HCT116 (cell line): ENCODE data around the gene DIPK1A. TPM values are rescaled to one million over a fixed set of nuclear protein-coding genes. Genes with fewer than 3 reads are reported as not detected.
A peak's percentile ranks its signal among the peaks of the same experiment; 100 is the strongest.

Experiments
- ATAC-seq: fragments of 200-7000 bp; cut with Tn5 transposase; 2 replicates; pipeline ENCODE4 v1.9.1; 2020; ENCODE audit warnings: mild to moderate bottlenecking, moderate library complexity
- BruUV-seq: library from RNA; stranded (reverse); fragments of 400-500 nt; replicated peaks from 2 replicates; lab custom pipeline; 2021; lab: Mats Ljungman, UMichigan
- CTCF ChIA-PET: fragments of 300-600 bp; sonication (Branson Sonifier 250); formaldehyde crosslinking; loops from one replicate; lab custom pipeline; 2021; ENCODE audit warnings: antibody characterized with exemption; lab: Charles Lee
- POLR2A ChIA-PET: fragments of 300-600, 350-600 bp; sonication (Branson Sonifier 250); formaldehyde crosslinking; loops from one replicate; lab custom pipeline; 2021; ENCODE audit warnings: antibody characterized with exemption; lab: Charles Lee
- RAD21 ChIA-PET, 2 experiments: fragments of 300-600 bp; sonication (Branson Sonifier 250); formaldehyde crosslinking; loops; one replicate each; lab custom pipeline; 2023; ENCODE audit warnings: low total read pairs in 2 of 2; ENCODE audit not compliant: uncharacterized antibody in 2 of 2, unreplicated experiment in 2 of 2, low non-redundant PET in 1 of 2; lab: Charles Lee
- DNase-seq: peaks from one replicate; pipeline ENCODE4 v3.0.0-alpha.2; 2010; ENCODE audit warnings: low read depth, low spot score
- H2AFZ ChIP-seq: fragments of 200-600 bp; shearing (Covaris generic), sonication (generic); 2 replicates; pipeline ENCODE4 v1.6.1; 2017; ENCODE audit warnings: low read depth, mixed run types, mixed read lengths, antibody characterized with exemption, low read length; ENCODE audit not compliant: poor library complexity, severe bottlenecking
- H3K27ac ChIP-seq: 2 replicates; pipeline ENCODE4 v1.5.1; 2012; ENCODE audit warnings: low read depth, low read length
- H3K27me3 ChIP-seq: fragments of 200-600 bp; sonication (generic); 2 replicates; pipeline ENCODE4 v1.6.1; 2016; ENCODE audit warnings: mixed run types, low read length, mixed read lengths; ENCODE audit not compliant: insufficient read depth
- H3K36me3 ChIP-seq, 2 experiments: fragments of 200-500 bp in 1 of 2; fragments of 200-600 bp in 1 of 2; sonication (Bioruptor generic) in 1 of 2; sonication (generic) in 1 of 2; 2 replicates each; pipeline versions ENCODE4 v1.5.1 to v1.6.1; 2014 to 2016; ENCODE audit warnings: low read length in 2 of 2, inconsistent platforms in 1 of 2, mixed read lengths in 1 of 2, mixed run types in 1 of 2; ENCODE audit not compliant: insufficient read depth in 2 of 2, control insufficient read depth in 1 of 2
- H3K4me1 ChIP-seq, 2 experiments: fragments of 200-600 bp in 1 of 2; sonication (generic) in 1 of 2; 2 replicates each; pipeline versions ENCODE4 v1.5.1 to v1.6.1; 2012 to 2017; ENCODE audit warnings: low read length in 2 of 2, inconsistent platforms in 1 of 2, mild to moderate bottlenecking in 1 of 2, mixed read lengths in 1 of 2, mixed run types in 1 of 2, moderate library complexity in 1 of 2; ENCODE audit not compliant: insufficient read depth in 2 of 2, control insufficient read depth in 1 of 2
- H3K4me2 ChIP-seq: fragments of 200-600 bp; sonication (generic); 2 replicates; pipeline ENCODE4 v1.6.1; 2017; ENCODE audit warnings: mixed run types, low read length, mixed read lengths
- H3K4me3 ChIP-seq, 2 experiments: fragments of 200-600 bp in 1 of 2; sonication (generic) in 1 of 2; replicated peaks in 1 of 2; 2 replicates each; pipeline ENCODE4 v1.5.1; 2011 to 2016; ENCODE audit warnings: low read length in 2 of 2, control low read depth in 1 of 2, low read depth in 1 of 2, mild to moderate bottlenecking in 1 of 2, mixed read lengths in 1 of 2, mixed run types in 1 of 2
- H3K79me2 ChIP-seq: fragments of 200-600 bp; sonication (generic); 2 replicates; pipeline ENCODE4 v1.6.1; 2017; ENCODE audit warnings: mild to moderate bottlenecking, mixed run types, low read length, moderate library complexity, mixed read lengths; ENCODE audit not compliant: insufficient read depth
- H3K9ac ChIP-seq: fragments of 200-600 bp; sonication (generic); 2 replicates; pipeline ENCODE4 v1.6.1; 2016; ENCODE audit warnings: low read length, mixed read lengths
- H3K9me2 ChIP-seq: fragments of 200-600 bp; sonication (generic), shearing (Covaris generic); 2 replicates; pipeline ENCODE4 v1.6.1; 2017; ENCODE audit warnings: mixed run types, mild to moderate bottlenecking, moderate library complexity; ENCODE audit not compliant: insufficient read depth
- H3K9me3 ChIP-seq, 2 experiments: fragments of 200-500 bp in 1 of 2; fragments of 200-600 bp in 1 of 2; sonication (Bioruptor generic) in 1 of 2; sonication (generic) in 1 of 2; 2 replicates each; pipeline ENCODE4 v1.6.1; 2014 to 2017; ENCODE audit warnings: low read length in 2 of 2, mixed read lengths in 2 of 2, inconsistent platforms in 1 of 2, low read depth in 1 of 2, mild to moderate bottlenecking in 1 of 2, mixed run types in 1 of 2, moderate library complexity in 1 of 2; ENCODE audit not compliant: control insufficient read depth in 1 of 2, insufficient read depth in 1 of 2
- H4K20me1 ChIP-seq: fragments of 200-600 bp; sonication (generic), shearing (Covaris generic); 2 replicates; pipeline ENCODE4 v1.6.1; 2017; ENCODE audit warnings: mixed run types, mild to moderate bottlenecking, moderate library complexity; ENCODE audit not compliant: insufficient read depth
- ATF3 ChIP-seq: IDR thresholded peaks from 2 replicates; pipeline ENCODE4 v1.6.1; 2012
- CTCF ChIP-seq, 3 experiments: fragments of 200-600 bp in 1 of 3; sonication (generic) in 1 of 3; IDR thresholded peaks in 2 of 3; conservative IDR thresholded peaks in 1 of 3; 2 replicates each; pipeline ENCODE4 v1.5.1; 2012 to 2017; ENCODE audit warnings: low read depth in 2 of 3, low read length in 2 of 3, antibody characterized with exemption in 1 of 3, borderline replicate concordance in 1 of 3, control low read depth in 1 of 3, mild to moderate bottlenecking in 1 of 3, mixed read lengths in 1 of 3, mixed run types in 1 of 3, moderate library complexity in 1 of 3; ENCODE audit not compliant: insufficient read depth in 1 of 3
- EGR1 ChIP-seq: IDR thresholded peaks from 2 replicates; pipeline ENCODE4 v1.6.1; 2012; ENCODE audit warnings: low read depth
- EZH2phosphoT487 ChIP-seq: fragments of 200-600 bp; IDR thresholded peaks from 2 replicates; pipeline ENCODE4 v1.6.1; 2018; ENCODE audit warnings: antibody characterized with exemption, borderline replicate concordance
- FOSL1 ChIP-seq: IDR thresholded peaks from 2 replicates; pipeline ENCODE4 v1.6.1; 2012; ENCODE audit warnings: low read depth
- POLR2AphosphoS5 ChIP-seq: IDR thresholded peaks from 2 replicates; pipeline ENCODE4 v1.6.1; 2011; ENCODE audit warnings: mild to moderate bottlenecking, low read depth, low read length, moderate library complexity
- RAD21 ChIP-seq: IDR thresholded peaks from 2 replicates; pipeline ENCODE4 v1.6.1; 2012; ENCODE audit warnings: low read depth, mild to moderate bottlenecking
- SIN3A ChIP-seq: IDR thresholded peaks from 2 replicates; pipeline ENCODE4 v1.6.1; 2012; ENCODE audit warnings: low read depth
- SP1 ChIP-seq: IDR thresholded peaks from 2 replicates; pipeline ENCODE4 v1.6.1; 2012; ENCODE audit warnings: low read depth
- SRF ChIP-seq: IDR thresholded peaks from 2 replicates; pipeline ENCODE4 v1.6.1; 2012; ENCODE audit warnings: low read depth
- YY1 ChIP-seq: IDR thresholded peaks from 2 replicates; pipeline ENCODE4 v1.6.1; 2011; ENCODE audit warnings: low read length, low read depth, moderate library complexity, mild to moderate bottlenecking; ENCODE audit not compliant: insufficient replicate concordance; ENCODE audit errors: extremely low read depth
- ZBTB33 ChIP-seq: IDR thresholded peaks from 2 replicates; pipeline ENCODE4 v1.6.1; 2011; ENCODE audit warnings: mild to moderate bottlenecking, low read length, moderate library complexity; ENCODE audit not compliant: insufficient replicate concordance; ENCODE audit errors: extremely low read depth
- ZFX ChIP-seq: fragments of 450-650 bp; IDR thresholded peaks from 2 replicates; pipeline ENCODE4 v1.6.1; 2017
- intact Hi-C: fragments of 100-400 bp; cut with micrococcal nuclease; formaldehyde crosslinking; loops from 2 replicates; pipeline ENCODE4 v1.10.0; 2022
- total RNA-seq: library from RNA; stranded (reverse); gene quantifications from one replicate; pipeline ENCODE4 v1.2.1, GENCODE V29; 2021; ENCODE audit not compliant: unreplicated experiment

DIPK1A gene
- total RNA-seq, 1 experiment from 2014 or later = 4.3 TPM

DNA sequence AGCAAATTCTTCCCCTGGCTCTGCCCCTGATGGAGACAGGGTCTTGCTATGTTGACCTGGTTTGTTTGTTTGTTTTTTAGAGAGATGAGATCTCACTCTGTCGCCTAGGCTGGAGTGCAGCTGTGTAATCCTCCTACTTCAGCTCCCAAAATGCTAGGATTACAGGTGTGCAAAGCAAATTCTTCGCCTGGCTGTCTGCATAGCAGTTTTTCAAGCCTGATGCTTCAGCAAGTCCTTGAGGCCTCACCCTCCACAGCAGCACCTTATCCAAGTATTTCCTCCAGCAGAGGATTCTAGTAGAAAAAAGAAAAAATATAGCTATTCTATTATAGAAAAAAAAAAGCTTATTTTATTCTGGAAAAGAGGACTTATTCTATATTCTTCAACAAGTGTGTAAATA lies 144.5 kb downstream of the DIPK1A start:
- CTCF ChIA-PET = interaction anchor here (1.3 to 3.8 kb wide), 3 partner anchors 12 to 68 kb away, joined by 3 to 38 read pairs (median 5); no protein-coding TSS in a partner anchor
- no peak for ATAC-seq

DNA sequence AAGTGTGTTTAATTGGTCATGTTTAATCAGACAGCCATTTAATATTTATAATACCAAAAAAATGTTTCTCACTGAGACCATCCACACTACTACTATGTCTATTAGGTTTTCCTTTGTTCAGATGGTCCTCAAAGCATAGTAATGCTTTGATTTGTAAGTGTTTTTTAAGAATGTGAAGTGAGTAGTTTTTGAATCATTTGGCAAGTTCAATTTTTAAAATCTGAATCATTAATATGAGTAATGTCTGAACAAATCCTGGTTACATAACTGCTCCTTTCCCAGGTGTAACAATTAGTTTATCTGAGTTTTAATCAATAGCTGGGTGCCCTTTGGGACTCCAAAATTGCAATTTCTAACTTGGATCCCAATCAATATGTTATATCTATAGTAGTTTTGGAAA lies 152.9 kb downstream of the DIPK1A start:
- DNase-seq (no peak), ATAC-seq (no peak)
- Histone ChIP-seq H4K20me1 (no peaks in the 10 kb centered on the region), H3K9me2 (no peaks in the 10 kb centered on the region), H3K27ac (no peak overlapping the region), H3K4me3 (no peak overlapping the region), H3K4me1 (peaks cover 6 to 16% of the 10 kb centered on the region in 2 experiments), H3K9ac (no peak overlapping the region), H3K27me3 (no peaks in the 10 kb centered on the region), H2AFZ (peak overlapping the region; percentile 22), H3K9me3 (no peaks in the 10 kb centered on the region), H3K4me2 (no peak overlapping the region), H3K79me2 (no peaks in the 10 kb centered on the region), H3K36me3 (no peaks in the 10 kb centered on the region)
- POLR2A ChIA-PET = no interaction called here
- TF ChIP-seq SIN3A = no peak
- no peak for TF ChIP-seq POLR2AphosphoS5
- no peak for TF ChIP-seq FOSL1
- no peak for TF ChIP-seq ATF3
- no peak for TF ChIP-seq RAD21
- TF ChIP-seq YY1 = no peak
- no peak for TF ChIP-seq SP1
- no peak for TF ChIP-seq ZFX
- TF ChIP-seq CTCF (IDR thresholded peaks at IDR 0.05 in 2 of 3, conservative IDR thresholded peaks at IDR 0.05 in 1 of 3; ENCODE audit: borderline replicate concordance in 1 of 3, insufficient read depth in 1 of 3, low read depth in 2 of 3, low read length in 2 of 3) = no peak
- no peak for TF ChIP-seq EZH2phosphoT487
- RAD21 ChIA-PET = no interaction called here
- no TSS peak for BruUV-seq
- intact Hi-C loops = no loop called here
- CTCF ChIA-PET = no interaction called here

More for the DNA sequence above, 144.5 kb downstream of the DIPK1A start:
- Histone ChIP-seq H3K36me3 (no peaks in the 10 kb centered on the region), H3K27me3 (no peaks in the 10 kb centered on the region), H2AFZ (no peak overlapping the region), H3K9me2 (0 out of 2 replicates have a peak, but pooled peaks cover 2% of the 10 kb centered on the region), H3K9me3 (no peaks in the 10 kb centered on the region), H3K4me1 (peaks cover 0 to 10% of the 10 kb centered on the region in 2 experiments; a peak in 1 of 4 replicates), H3K79me2 (no peaks in the 10 kb centered on the region), H3K4me3 (no peak overlapping the region), H3K9ac (no peak overlapping the region), H3K4me2 (no peak overlapping the region), H3K27ac (no peak overlapping the region), H4K20me1 (no peaks in the 10 kb centered on the region)
- intact Hi-C loops = loop anchor here (5.0 kb wide), 1 partner anchor 819 kb away; no protein-coding TSS in a partner anchor
- no TSS peak for BruUV-seq
- ChIA-PET RAD21 (no interaction called here), POLR2A (interaction anchor here (1.4 kb wide), 1 partner anchor 15 kb away, joined by 9 read pairs; the partner anchor contains the start of gene RPL5)
- DNase-seq = no peak
- TF ChIP-seq EGR1 = no peak
- no peak for TF ChIP-seq ZBTB33
- TF ChIP-seq SRF = no peak
